ENCODE results near the gene YWHAG. TPM values are rescaled to one million over a fixed set of nuclear protein-coding genes. Genes with fewer than 3 reads are reported as not detected.
"Not testable (repeated sequence)": the region's sequence is repeated elsewhere in the genome, so short reads cannot be mapped to it uniquely, and the experiment has no call there.

YWHAG gene
- total RNA-seq, 3 donors from 2014 or later: 164 to 173 (median 173) TPM

- H3K27me3 Mint-ChIP-seq (ENCODE audit: low read depth): no peaks in the 10 kb centered on the region
- H3K36me3 Mint-ChIP-seq (ENCODE audit: insufficient read depth): no peaks in the 10 kb centered on the region
Measured at GRCh38 chr7:76310102-76310957, 48.5 kb downstream of the YWHAG start.

GRCh38 chr7:76309341-76310101 lies 49.3 kb downstream of the YWHAG start:
- not testable (repeated sequence) for H3K27me3 Mint-ChIP-seq (ENCODE audit: low read depth)

More at GRCh38 chr7:76310102-76310957, 48.5 kb downstream of the YWHAG start:
- no peak overlapping the region for H3K4me3 Mint-ChIP-seq
- no peak for DNase-seq
- no peak for ATAC-seq
- H3K9me3 Mint-ChIP-seq: no peaks in the 10 kb centered on the region
- H3K4me1 Mint-ChIP-seq (ENCODE audit: low read depth): peaks cover 4% of the 10 kb centered on the region

GRCh38 chr7:76308874-76309273 lies 49.9 kb downstream of the YWHAG start:
- not testable (repeated sequence) for H3K9me3 Mint-ChIP-seq; DNase-seq; H3K36me3 Mint-ChIP-seq (ENCODE audit: insufficient read depth); H3K27me3 Mint-ChIP-seq (ENCODE audit: low read depth); H3K4me1 Mint-ChIP-seq (ENCODE audit: low read depth); ATAC-seq; H3K4me3 Mint-ChIP-seq

More at GRCh38 chr7:76309341-76310101, 49.3 kb downstream of the YWHAG start:
- not testable (repeated sequence) for H3K36me3 Mint-ChIP-seq (ENCODE audit: insufficient read depth); H3K4me1 Mint-ChIP-seq (ENCODE audit: low read depth); H3K9me3 Mint-ChIP-seq; DNase-seq; H3K4me3 Mint-ChIP-seq; ATAC-seq

- peak overlapping the region; percentile 19 for H3K4me3 Mint-ChIP-seq
- H3K36me3 Mint-ChIP-seq (ENCODE audit: insufficient read depth): no peaks in the 10 kb centered on the region
- H3K9me3 Mint-ChIP-seq: no peaks in the 10 kb centered on the region
- ATAC-seq: no peak
- no peaks in the 10 kb centered on the region for H3K27me3 Mint-ChIP-seq (ENCODE audit: low read depth)
- no peak for DNase-seq
- peaks cover 18% of the 10 kb centered on the region for H3K4me1 Mint-ChIP-seq (ENCODE audit: low read depth)
Measured at GRCh38 chr7:76304888-76305375, 53.9 kb downstream of the YWHAG start.

- Mint-ChIP-seq H3K27me3 (ENCODE audit: low read depth) (no peaks in the 10 kb centered on the region), H3K36me3 (ENCODE audit: insufficient read depth) (no peaks in the 10 kb centered on the region), H3K4me3 (peak overlapping the region; percentile 86), H3K4me1 (ENCODE audit: low read depth) (peaks cover 18% of the 10 kb centered on the region), H3K9me3 (no peaks in the 10 kb centered on the region)
- DNase-seq (peak; percentile 83), ATAC-seq (peak; percentile 60 to 62)
Measured at GRCh38 chr7:76303202-76304147, 55.3 kb downstream of the YWHAG start.

- H3K27me3 Mint-ChIP-seq (ENCODE audit: low read depth): no peaks in the 10 kb centered on the region
- H3K9me3 Mint-ChIP-seq: no peaks in the 10 kb centered on the region
- peak; percentile 64 for DNase-seq
- H3K36me3 Mint-ChIP-seq (ENCODE audit: insufficient read depth): no peaks in the 10 kb centered on the region
- peaks cover 18% of the 10 kb centered on the region for H3K4me1 Mint-ChIP-seq (ENCODE audit: low read depth)
- peak within 1 kb of the TSS; percentile 86 for H3K4me3 Mint-ChIP-seq
- ATAC-seq: peak; percentile 37 to 53
Measured at GRCh38 chr7:76302347-76303201, 56.2 kb downstream of the YWHAG start, which contains the start of gene HSPB1. Gene HSPB1 (plus strand): TSS chr7:76302673. CDS start chr7:76302713, 40 bp downstream.

- Mint-ChIP-seq H3K4me1 (ENCODE audit: low read depth) (peaks cover 18% of the 10 kb centered on the region), H3K36me3 (ENCODE audit: insufficient read depth) (no peaks in the 10 kb centered on the region), H3K27me3 (ENCODE audit: low read depth) (no peaks in the 10 kb centered on the region), H3K9me3 (no peaks in the 10 kb centered on the region), H3K4me3 (peak overlapping the region; percentile 16)
- DNase-seq (no peak), ATAC-seq (no peak)
Measured at GRCh38 chr7:76301000-76301399, 57.8 kb downstream of the YWHAG start.

- no peak overlapping the region for H3K4me3 Mint-ChIP-seq
- DNase-seq (no peak), ATAC-seq (no peak)
- no peaks in the 10 kb centered on the region for H3K9me3 Mint-ChIP-seq
- H3K4me1 Mint-ChIP-seq (ENCODE audit: low read depth): peaks cover 18% of the 10 kb centered on the region
- H3K27me3 Mint-ChIP-seq (ENCODE audit: low read depth): no peaks in the 10 kb centered on the region
- H3K36me3 Mint-ChIP-seq (ENCODE audit: insufficient read depth): no peaks in the 10 kb centered on the region
Measured at GRCh38 chr7:76300166-76300731, 58.5 kb downstream of the YWHAG start.

- ATAC-seq (no peak), DNase-seq (no peak)
- Mint-ChIP-seq H3K9me3 (no peaks in the 10 kb centered on the region), H3K36me3 (ENCODE audit: insufficient read depth) (no peaks in the 10 kb centered on the region), H3K27me3 (ENCODE audit: low read depth) (no peaks in the 10 kb centered on the region), H3K4me3 (no peak overlapping the region), H3K4me1 (ENCODE audit: low read depth) (peaks cover under 1% of the 10 kb centered on the region)
Measured at GRCh38 chr7:76296743-76297740, 61.7 kb downstream of the YWHAG start.

- Mint-ChIP-seq H3K4me1 (ENCODE audit: low read depth) (peaks cover 8% of the 10 kb centered on the region), H3K36me3 (ENCODE audit: insufficient read depth) (no peaks in the 10 kb centered on the region), H3K4me3 (no peak overlapping the region), H3K27me3 (ENCODE audit: low read depth) (no peaks in the 10 kb centered on the region), H3K9me3 (no peaks in the 10 kb centered on the region)
- no peak for DNase-seq
- no peak for ATAC-seq
Measured at GRCh38 chr7:76294344-76295024, 64.3 kb downstream of the YWHAG start.

GRCh38 chr7:76293407-76293901 lies 65.3 kb downstream of the YWHAG start:
- Mint-ChIP-seq H3K27me3 (ENCODE audit: low read depth) (no peaks in the 10 kb centered on the region), H3K4me3 (no peak overlapping the region), H3K4me1 (ENCODE audit: low read depth) (peaks cover 8% of the 10 kb centered on the region), H3K9me3 (no peaks in the 10 kb centered on the region), H3K36me3 (ENCODE audit: insufficient read depth) (no peaks in the 10 kb centered on the region)
- no peak for DNase-seq
- no peak for ATAC-seq

All from activated T-cell treated with anti-CD3 and anti-CD28 coated beads, Interleukin-2, amount 50 U/mL, for 4 hours (primary cell).